Erythroblast (primary cell): Measurements from ENCODE around the gene INTS11.

ENCODE experiments used
- DNase-seq, 2 experiments: peaks; one replicate each; lab custom pipeline; 2025; lab: John Stamatoyannopoulos, UW
- GATA1 ChIP-seq: IDR thresholded peaks from 2 replicates; pipeline ENCODE4 v1.6.1; 2011; ENCODE audit warnings: low read depth, mild to moderate bottlenecking, control low read depth, low read length, moderate library complexity
- POLR2A ChIP-seq: IDR thresholded peaks from 2 replicates; pipeline ENCODE4 v1.6.1; 2011; ENCODE audit warnings: mild to moderate bottlenecking, low read length

The INTS11 gene

GRCh38 chr1:1305300-1306069 is 19.0 kb downstream of the INTS11 start:
- TF ChIP-seq POLR2A, result no peak
- no peak for TF ChIP-seq GATA1
- peak; percentile 82 to 85 for DNase-seq

GRCh38 chr1:1304331-1305299 is 19.8 kb downstream of the INTS11 start:
- DNase-seq, result peak in 1 of 2 experiments; percentile 39
- no peak for TF ChIP-seq POLR2A
- no peak for TF ChIP-seq GATA1

GRCh38 chr1:1303736-1304135 is 20.7 kb downstream of the INTS11 start:
- no peak for DNase-seq
- TF ChIP-seq GATA1 (no peak), POLR2A (no peak)

GRCh38 chr1:1302951-1303509 is 21.4 kb downstream of the INTS11 start:
- TF ChIP-seq GATA1, result no peak
- no peak for TF ChIP-seq POLR2A
- DNase-seq, result no peak

GRCh38 chr1:1302006-1302430 is 22.4 kb downstream of the INTS11 start:
- TF ChIP-seq GATA1 (no peak), POLR2A (no peak)
- peak in 1 of 2 experiments; percentile 38 for DNase-seq

GRCh38 chr1:1300352-1300739 is 24.1 kb downstream of the INTS11 start:
- TF ChIP-seq POLR2A (no peak), GATA1 (no peak)
- no peak for DNase-seq

- peak in 1 of 2 experiments; percentile 20 for DNase-seq
- no peak for TF ChIP-seq GATA1
- no peak for TF ChIP-seq POLR2A
Measured at GRCh38 chr1:1299686-1300351, 24.6 kb downstream of the INTS11 start.

- peak; percentile 39 for DNase-seq
- TF ChIP-seq GATA1 (no peak), POLR2A (no peak)
Measured at GRCh38 chr1:1298861-1299685, 25.4 kb downstream of the INTS11 start.

- TF ChIP-seq POLR2A, result no peak
- TF ChIP-seq GATA1, result no peak
- DNase-seq, result no peak
Measured at GRCh38 chr1:1297802-1298424, 26.5 kb downstream of the INTS11 start.

- no peak for DNase-seq
- TF ChIP-seq POLR2A, result no peak
- no peak for TF ChIP-seq GATA1
Measured at GRCh38 chr1:1296070-1297061, 28.1 kb downstream of the INTS11 start.
